ENCODE measurements around the gene DDX5. TPM values are rescaled to one million over a fixed set of nuclear protein-coding genes. Genes with fewer than 3 reads are reported as not detected.

DDX5 gene
- total RNA-seq, result 1,000 to 10,000 TPM; 2,956 to 3,334 (median 3,276) TPM
- 2,388 TPM for total RNA-seq (2013)

GRCh38 chr17:64506201-64506575 is at the start of gene DDX5:
TSS of gene DDX5 (minus strand) at chr17:64506289. CDS start at chr17:64506119, 170 bp downstream.
- peaks cover 12% of the 10 kb centered on the region for H3K4me1 ChIP-seq (ENCODE audit: control insufficient read depth, insufficient read depth, low read length)
- H3K9me3 Mint-ChIP-seq, result no peaks in the 10 kb centered on the region

GRCh38 chr17:64555281-64555680 is 49.2 kb upstream of the DDX5 start:
- Histone ChIP-seq H3K4me1 (ENCODE audit: control insufficient read depth, insufficient read depth, low read length) (no peaks in the 10 kb centered on the region), H3K27ac (ENCODE audit: low read length) (no peak overlapping the region), H3K4me3 (ENCODE audit: low read length) (no peak overlapping the region), H3K36me3 (ENCODE audit: control insufficient read depth, insufficient read depth, low read length) (peaks cover 73% of the 10 kb centered on the region), H3K9me3 (ENCODE audit: control insufficient read depth, insufficient read depth, low read length) (no peaks in the 10 kb centered on the region), H3K27me3 (ENCODE audit: control insufficient read depth, insufficient read depth, low read length) (no peaks in the 10 kb centered on the region)
- Mint-ChIP-seq H3K36me3 (peaks cover 16% of the 10 kb centered on the region), H3K9me3 (no peaks in the 10 kb centered on the region), H3K27ac (peak overlapping the region in 1 of 2 donors; percentile 54), H3K27me3 (ENCODE audit: low read depth in 2 of 2) (no peaks in the 10 kb centered on the region), H3K4me3 (no peak overlapping the region), H3K4me1 (peaks cover 4 to 10% of the 10 kb centered on the region in 2 donors)
- no peak for DNase-seq
- intact Hi-C loops (cut with micrococcal nuclease), result no loop called here
- TF ChIP-seq, protein P1, sequence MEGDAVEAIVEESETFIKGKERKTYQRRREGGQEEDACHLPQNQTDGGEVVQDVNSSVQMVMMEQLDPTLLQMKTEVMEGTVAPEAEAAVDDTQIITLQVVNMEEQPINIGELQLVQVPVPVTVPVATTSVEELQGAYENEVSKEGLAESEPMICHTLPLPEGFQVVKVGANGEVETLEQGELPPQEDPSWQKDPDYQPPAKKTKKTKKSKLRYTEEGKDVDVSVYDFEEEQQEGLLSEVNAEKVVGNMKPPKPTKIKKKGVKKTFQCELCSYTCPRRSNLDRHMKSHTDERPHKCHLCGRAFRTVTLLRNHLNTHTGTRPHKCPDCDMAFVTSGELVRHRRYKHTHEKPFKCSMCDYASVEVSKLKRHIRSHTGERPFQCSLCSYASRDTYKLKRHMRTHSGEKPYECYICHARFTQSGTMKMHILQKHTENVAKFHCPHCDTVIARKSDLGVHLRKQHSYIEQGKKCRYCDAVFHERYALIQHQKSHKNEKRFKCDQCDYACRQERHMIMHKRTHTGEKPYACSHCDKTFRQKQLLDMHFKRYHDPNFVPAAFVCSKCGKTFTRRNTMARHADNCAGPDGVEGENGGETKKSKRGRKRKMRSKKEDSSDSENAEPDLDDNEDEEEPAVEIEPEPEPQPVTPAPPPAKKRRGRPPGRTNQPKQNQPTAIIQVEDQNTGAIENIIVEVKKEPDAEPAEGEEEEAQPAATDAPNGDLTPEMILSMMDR (IDR thresholded peaks at IDR 0.05), result no peak
- ATAC-seq, result no peak
- 97% methylated on average over 3 of the region's 4 CpGs for WGBS (ENCODE audit: insufficient coverage)

More at GRCh38 chr17:64506201-64506575, at the start of gene DDX5:
- no peaks in the 10 kb centered on the region for H3K27me3 ChIP-seq (ENCODE audit: control insufficient read depth, insufficient read depth, low read length)
- H3K27ac ChIP-seq (ENCODE audit: low read length), result peak within 1 kb of the TSS; percentile 94
- peak; percentile 66 to 81 (median 66) for ATAC-seq
- H3K36me3 ChIP-seq (ENCODE audit: control insufficient read depth, insufficient read depth, low read length), result peaks cover 60% of the 10 kb centered on the region
- no peaks in the 10 kb centered on the region for H3K9me3 ChIP-seq (ENCODE audit: control insufficient read depth, insufficient read depth, low read length)
- H3K27ac Mint-ChIP-seq, result peak within 1 kb of the TSS; percentile 97 to 99
- peak within 1 kb of the TSS; percentile 85 for H3K4me3 ChIP-seq (ENCODE audit: low read length)
- TF ChIP-seq, protein P1 (IDR thresholded peaks at IDR 0.05), result no peak
- peaks cover 59% of the 10 kb centered on the region for H3K36me3 Mint-ChIP-seq
- peak; percentile 97 to 98 for DNase-seq
- peaks cover 69 to 74% of the 10 kb centered on the region in 2 donors for H3K4me1 Mint-ChIP-seq
- no peaks in the 10 kb centered on the region for H3K27me3 Mint-ChIP-seq (ENCODE audit: low read depth in 2 of 2)
- WGBS (ENCODE audit: insufficient coverage), result 0% methylated on average over 31 of the region's 31 CpGs
- intact Hi-C loops (cut with micrococcal nuclease), result loop anchor here (1.0 to 5.0 kb wide), 5 partner anchors 9 to 734 kb away; partner anchors contain the start of genes CCDC47, DDX42, POLG2 and SMARCD2
- peak within 1 kb of the TSS; percentile 95 for H3K4me3 Mint-ChIP-seq

GRCh38 chr17:64554028-64554637 is 48.0 kb upstream of the DDX5 start:
- DNase-seq, result no peak
- H3K4me3 ChIP-seq (ENCODE audit: low read length), result no peak overlapping the region
- H3K27me3 ChIP-seq (ENCODE audit: control insufficient read depth, insufficient read depth, low read length), result no peaks in the 10 kb centered on the region
- H3K9me3 Mint-ChIP-seq, result no peaks in the 10 kb centered on the region
- no peak overlapping the region for H3K27ac ChIP-seq (ENCODE audit: low read length)
- intact Hi-C loops (cut with micrococcal nuclease), result no loop called here
- TF ChIP-seq, protein P1 (IDR thresholded peaks at IDR 0.05), result no peak
- ATAC-seq, result peak in 2 of 3 donors; percentile 29 to 58
- H3K4me1 ChIP-seq (ENCODE audit: control insufficient read depth, insufficient read depth, low read length), result no peaks in the 10 kb centered on the region
- peaks cover 4 to 10% of the 10 kb centered on the region in 2 donors for H3K4me1 Mint-ChIP-seq
- H3K4me3 Mint-ChIP-seq, result no peak overlapping the region
- H3K27me3 Mint-ChIP-seq (ENCODE audit: low read depth in 2 of 2), result no peaks in the 10 kb centered on the region
- H3K36me3 ChIP-seq (ENCODE audit: control insufficient read depth, insufficient read depth, low read length), result peaks cover 71% of the 10 kb centered on the region
- no peaks in the 10 kb centered on the region for H3K9me3 ChIP-seq (ENCODE audit: control insufficient read depth, insufficient read depth, low read length)
- H3K27ac Mint-ChIP-seq, result peak overlapping the region; percentile 54 to 77
- peaks cover 16% of the 10 kb centered on the region for H3K36me3 Mint-ChIP-seq

- no peak for DNase-seq
- WGBS (ENCODE audit: insufficient coverage), result 100% methylated on average over 1 of the region's 5 CpGs
- ATAC-seq, result no peak
- no peaks in the 10 kb centered on the region for H3K9me3 ChIP-seq (ENCODE audit: control insufficient read depth, insufficient read depth, low read length)
- no peaks in the 10 kb centered on the region for H3K27me3 Mint-ChIP-seq (ENCODE audit: low read depth in 2 of 2)
- peaks cover 4 to 10% of the 10 kb centered on the region in 2 donors for H3K4me1 Mint-ChIP-seq
- no peaks in the 10 kb centered on the region for H3K9me3 Mint-ChIP-seq
- H3K36me3 ChIP-seq (ENCODE audit: control insufficient read depth, insufficient read depth, low read length), result peaks cover 70% of the 10 kb centered on the region
- TF ChIP-seq, protein P1 (IDR thresholded peaks at IDR 0.05), result no peak
- no peak overlapping the region for H3K4me3 ChIP-seq (ENCODE audit: low read length)
- H3K27ac ChIP-seq (ENCODE audit: low read length), result no peak overlapping the region
- H3K4me3 Mint-ChIP-seq, result no peak overlapping the region
- peak overlapping the region in 1 of 2 donors; percentile 33 for H3K27ac Mint-ChIP-seq
- intact Hi-C loops (cut with micrococcal nuclease), result no loop called here
- no peaks in the 10 kb centered on the region for H3K4me1 ChIP-seq (ENCODE audit: control insufficient read depth, insufficient read depth, low read length)
- H3K27me3 ChIP-seq (ENCODE audit: control insufficient read depth, insufficient read depth, low read length), result no peaks in the 10 kb centered on the region
- H3K36me3 Mint-ChIP-seq, result peaks cover 10% of the 10 kb centered on the region
Observed at GRCh38 chr17:64551461-64551860, 45.4 kb upstream of the DDX5 start.
